Heart left ventricle (tissue), 13 donors: Measurements from ENCODE around the gene MYL7.

Experiments
- CTCF ChIP-seq, 12 donors: fragments of 200-600 bp; sonication (generic) in 4 of 12; IDR thresholded peaks; one replicate each; pipeline versions ENCODE4 v1.5.0 to v1.8.0; 2018 to 2022; ENCODE audit warnings: antibody characterized with exemption in 12 of 12, mild to moderate bottlenecking in 5 of 12
- POLR2A ChIP-seq, 2 donors: fragments of 450-650 bp; IDR thresholded peaks; one replicate each; pipeline ENCODE4 v1.6.1; 2017; ENCODE audit warnings: antibody characterized with exemption in 2 of 2, mild to moderate bottlenecking in 2 of 2, moderate library complexity in 2 of 2
- donor health status: ischemic (EF 13 %, LVEDD 7.1; RV severe dilation, severe dysfunction).
- donor health status: DM: no; HTN: yes; CAD: no.
- donor health status: DM: no; HTN: no; CAD: no.
- donor health status: ischemic (EF 25% LVEDD 6.9; RV normal size, moderate dysfunction).
- donor health status: ischemic (EF 25% LVEDD 5.7; RV mildly dilated, moderate dysfunction).
- donor health status: ischemic (EF 35%, LVEDD 5.7; RV mildly dilated, moderate dysfunction).
- donor health status: nonischemic (EF 11% LVEDD 7.7; RV severe dilation, severe dysfunction).
- donor health status: DM: yes; HTN: yes; CAD: no.
- donor health status: PGD.
- donor health status: ischemic (EF 29% LVEDD 5.4; RV normal size, mild dysfunction).
- donor health status: nonischemic (EF 23%, LVEDD 6.1; RV moderate dilation, normal function).

- TF ChIP-seq CTCF (IDR thresholded peaks at IDR 0.05) (no peak), POLR2A (IDR thresholded peaks at IDR 0.05) (no peak)
Measured at GRCh38 chr7:44154703-44155102, 13.6 kb upstream of the MYL7 start.
